Measurements from ENCODE around the gene LCN10. TPM values are rescaled to one million over a fixed set of nuclear protein-coding genes. Genes with fewer than 3 reads are reported as not detected.

LCN10 gene
- total and polyA plus RNA-seq, 9 of the 15 experiments (the other 6 are each of a cell fraction or from before 2014, with no cell fraction given) = 0.10 to 0.21 (median 0.14) TPM; not detected in 6

DNA sequence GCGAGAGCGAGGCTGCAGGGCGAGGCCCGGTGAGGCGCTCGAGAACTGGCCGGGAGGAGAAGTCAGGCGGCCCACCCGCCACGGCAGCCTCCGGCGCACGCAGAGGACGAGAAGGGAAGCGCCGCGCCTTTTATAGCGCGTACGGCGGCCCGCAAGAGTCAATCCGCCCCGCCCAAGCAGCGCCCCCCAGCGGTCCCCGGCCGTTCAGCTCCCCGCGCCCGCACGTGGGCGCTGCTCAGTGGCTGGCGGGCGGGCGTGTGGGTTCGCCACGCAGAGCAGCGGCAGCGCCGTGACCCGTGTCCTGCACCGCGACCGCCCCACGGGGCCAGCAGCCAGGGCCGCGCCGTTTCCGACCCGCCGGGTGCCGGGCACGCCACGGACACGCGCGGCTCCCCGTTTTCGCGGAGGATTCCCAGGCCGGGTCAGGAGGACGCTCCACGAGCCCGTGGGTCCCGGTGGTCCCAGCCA lies 14.6 kb downstream of the LCN10 start:
- H3K9me1 ChIP-seq (ENCODE audit: control insufficient read depth, insufficient read depth, low read length) = peaks cover 8% of the 10 kb centered on the region
- ATAC-seq (peak; percentile 68), FAIRE-seq (peak; percentile 55), DNase-seq (ENCODE audit: extremely low read depth in 1 of 4, low spot score in 3 of 4) (peak; percentile 84 to 95 (median 89))
- ChIA-PET CTCF (ENCODE audit: low intra/inter-chr PET ratio) (no interaction called here), POLR2A (interaction anchor here (0.5 to 5.3 kb wide), 35 partner anchors 9 to 940 kb away, joined by 3 to 44 read pairs (median 4); partner anchors contain the start of genes DIPK1B, EDF1, LCN10 and LCN6)
- peaks cover 29 to 76% of the 10 kb centered on the region in 2 experiments; a peak in 4 of 5 replicates for H3K4me1 ChIP-seq (replicated peaks in 1 of 2; ENCODE audit: control insufficient read depth in 2 of 2, insufficient read depth in 2 of 2, low read length in 2 of 2)
- BruUV-seq (replicated peaks) = no TSS peak
- peaks cover 78% of the 10 kb centered on the region for H3K79me2 ChIP-seq (ENCODE audit: control insufficient read depth, insufficient read depth, low read length)
- peak overlapping the region; percentile 82 for H2AFZ ChIP-seq (ENCODE audit: low read depth, low read length)
- H3K36me3 ChIP-seq (ENCODE audit: control insufficient read depth, insufficient read depth, low read length) = peaks cover 56% of the 10 kb centered on the region
- no peaks in the 10 kb centered on the region for H3K9me3 ChIP-seq (replicated peaks; ENCODE audit: control insufficient read depth, insufficient read depth, low read depth, low read length)
- peaks cover 37% of the 10 kb centered on the region for H4K20me1 ChIP-seq (replicated peaks; ENCODE audit: control insufficient read depth, insufficient read depth, low read length)
- intact Hi-C loops (cut with micrococcal nuclease) (no loop called here), in situ Hi-C loops (cut with MboI) (no loop called here)
- peak overlapping the region; percentile 90 to 100 for H3K9ac ChIP-seq (ENCODE audit: insufficient read depth in 1 of 2, low read depth in 2 of 2, low read length in 2 of 2)
- H3K27ac ChIP-seq (ENCODE audit: extremely low read depth, low read depth, low read length) = peak overlapping the region; percentile 97
- no peaks in the 10 kb centered on the region for H3K27me3 ChIP-seq (ENCODE audit: control insufficient read depth in 2 of 2, insufficient read depth in 2 of 2, low read length in 2 of 2)
- H3K4me3 ChIP-seq = peak overlapping the region; percentile 67
- WGBS (ENCODE audit: insufficient coverage, low coverage, missing lambda C conversion rate) = under 1% methylated on average over 24 of the region's 66 CpGs
- peak overlapping the region; percentile 95 for H3K4me2 ChIP-seq (ENCODE audit: insufficient read depth, low read length)
- TF ChIP-seq SIN3B (IDR thresholded peaks at IDR 0.05; ENCODE audit: low read depth) (peak; percentile 91), MTA3 (IDR thresholded peaks at IDR 0.05; ENCODE audit: borderline replicate concordance) (peak; percentile 100), DACH1 (IDR thresholded peaks at IDR 0.05; ENCODE audit: partially characterized antibody) (no peak), XRCC4 (IDR thresholded peaks at IDR 0.05; ENCODE audit: extremely low read depth, insufficient read depth, insufficient read length) (no peak), CEBPB (tag; IDR thresholded peaks at IDR 0.05) (no peak), GABPB1 (CRISPR knock-in tag; IDR thresholded peaks at IDR 0.05) (peak; percentile 84), ZNF583 (CRISPR knock-in tag; IDR thresholded peaks at IDR 0.05) (peak; percentile 70; the same call in 1 of the 2 replicates), ZNF175 (CRISPR knock-in tag; IDR thresholded peaks at IDR 0.05; ENCODE audit: low read depth) (0 out of 2 replicates have a peak, but pooled peaks have one; percentile 54), ZNF717 (CRISPR knock-in tag; IDR thresholded peaks at IDR 0.05) (no peak), ZNF24 (IDR thresholded peaks at IDR 0.05) (peak; percentile 85; the same call in 1 of the 2 replicates), POLR2AphosphoS2 (IDR thresholded peaks at IDR 0.05; ENCODE audit: low read length) (peak; percentile 72; the same call in 1 of the 2 replicates), FIP1L1 (IDR thresholded peaks at IDR 0.05; ENCODE audit: low read depth, low read length, poor library complexity, severe bottlenecking) (peak; percentile 87), CREBBP (IDR thresholded peaks at IDR 0.05; ENCODE audit: low read depth, low read length) (no peak), KLF13 (tag; IDR thresholded peaks at IDR 0.05; ENCODE audit: borderline replicate concordance, low read depth) (peak; percentile 95), RFX1 (IDR thresholded peaks at IDR 0.05) (no peak), RFX7 (CRISPR knock-in tag; IDR thresholded peaks at IDR 0.05) (no peak), ZBTB1 (CRISPR knock-in tag; IDR thresholded peaks at IDR 0.05; ENCODE audit: borderline replicate concordance, low read depth) (peak; percentile 94), ZNF644 (tag; IDR thresholded peaks at IDR 0.05; ENCODE audit: low read depth) (no peak)
- TF ChIP-seq, protein P1, sequence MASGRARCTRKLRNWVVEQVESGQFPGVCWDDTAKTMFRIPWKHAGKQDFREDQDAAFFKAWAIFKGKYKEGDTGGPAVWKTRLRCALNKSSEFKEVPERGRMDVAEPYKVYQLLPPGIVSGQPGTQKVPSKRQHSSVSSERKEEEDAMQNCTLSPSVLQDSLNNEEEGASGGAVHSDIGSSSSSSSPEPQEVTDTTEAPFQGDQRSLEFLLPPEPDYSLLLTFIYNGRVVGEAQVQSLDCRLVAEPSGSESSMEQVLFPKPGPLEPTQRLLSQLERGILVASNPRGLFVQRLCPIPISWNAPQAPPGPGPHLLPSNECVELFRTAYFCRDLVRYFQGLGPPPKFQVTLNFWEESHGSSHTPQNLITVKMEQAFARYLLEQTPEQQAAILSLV (tag; IDR thresholded peaks at IDR 0.05) = no peak
- TF ChIP-seq, protein P2, sequence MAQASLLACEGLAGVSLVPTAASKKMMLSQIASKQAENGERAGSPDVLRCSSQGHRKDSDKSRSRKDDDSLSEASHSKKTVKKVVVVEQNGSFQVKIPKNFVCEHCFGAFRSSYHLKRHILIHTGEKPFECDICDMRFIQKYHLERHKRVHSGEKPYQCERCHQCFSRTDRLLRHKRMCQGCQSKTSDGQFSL (CRISPR knock-in tag; IDR thresholded peaks at IDR 0.05) = no peak
- TF ChIP-seq, protein P2 (tag; IDR thresholded peaks at IDR 0.05) = no peak
- TF ChIP-seq, protein P3, sequence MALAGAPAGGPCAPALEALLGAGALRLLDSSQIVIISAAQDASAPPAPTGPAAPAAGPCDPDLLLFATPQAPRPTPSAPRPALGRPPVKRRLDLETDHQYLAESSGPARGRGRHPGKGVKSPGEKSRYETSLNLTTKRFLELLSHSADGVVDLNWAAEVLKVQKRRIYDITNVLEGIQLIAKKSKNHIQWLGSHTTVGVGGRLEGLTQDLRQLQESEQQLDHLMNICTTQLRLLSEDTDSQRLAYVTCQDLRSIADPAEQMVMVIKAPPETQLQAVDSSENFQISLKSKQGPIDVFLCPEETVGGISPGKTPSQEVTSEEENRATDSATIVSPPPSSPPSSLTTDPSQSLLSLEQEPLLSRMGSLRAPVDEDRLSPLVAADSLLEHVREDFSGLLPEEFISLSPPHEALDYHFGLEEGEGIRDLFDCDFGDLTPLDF (CRISPR knock-in tag; IDR thresholded peaks at IDR 0.05) = peak; percentile 94
